HG03139 (cell line): Measurements from ENCODE around the gene RPL28.

Source experiments
- ATAC-seq: cut with Tn5 transposase; IDR thresholded peaks from one replicate; pipeline ENCODE4 v1.9.1; 2021; ENCODE audit not compliant: unreplicated experiment

Gene RPL28

DNA sequence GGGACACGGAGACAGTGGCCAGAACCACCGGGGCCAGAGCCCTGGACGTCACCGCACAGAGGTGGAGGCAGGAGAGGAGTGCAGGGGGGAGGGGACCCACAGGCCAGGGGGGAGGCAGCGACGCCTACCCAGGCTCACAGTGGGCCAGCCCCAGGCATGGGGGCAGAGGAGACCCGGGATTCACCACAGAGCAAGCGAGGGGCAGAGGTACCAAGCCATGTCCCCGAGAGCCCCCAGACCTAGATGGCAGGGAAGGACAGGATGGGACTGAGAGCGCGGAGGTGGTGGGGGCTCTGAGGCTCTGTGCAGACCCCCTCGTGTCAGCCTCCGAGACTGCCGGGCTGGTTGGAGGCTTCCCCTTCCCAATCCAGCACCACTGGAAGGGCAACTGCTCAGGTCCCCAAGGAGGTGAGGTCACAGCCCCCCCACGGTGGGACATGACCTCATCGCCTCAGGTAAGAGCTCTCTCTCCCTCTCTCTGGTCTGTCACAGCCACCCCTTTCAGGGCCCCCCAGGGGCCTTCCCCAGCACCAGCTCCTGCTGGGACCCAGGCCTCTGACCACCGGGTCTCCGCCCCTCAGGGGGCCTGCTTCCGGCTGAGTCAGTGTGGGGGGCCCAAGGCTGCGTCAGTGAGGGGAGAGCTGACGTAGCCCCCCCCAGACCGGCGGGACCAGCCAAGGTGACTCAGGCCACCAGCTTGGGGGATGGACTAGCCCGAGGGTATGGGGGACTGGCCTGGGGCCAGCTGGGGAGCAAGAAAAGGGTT, 13.2 kb upstream of the RPL28 start:
- ATAC-seq = no peak

DNA sequence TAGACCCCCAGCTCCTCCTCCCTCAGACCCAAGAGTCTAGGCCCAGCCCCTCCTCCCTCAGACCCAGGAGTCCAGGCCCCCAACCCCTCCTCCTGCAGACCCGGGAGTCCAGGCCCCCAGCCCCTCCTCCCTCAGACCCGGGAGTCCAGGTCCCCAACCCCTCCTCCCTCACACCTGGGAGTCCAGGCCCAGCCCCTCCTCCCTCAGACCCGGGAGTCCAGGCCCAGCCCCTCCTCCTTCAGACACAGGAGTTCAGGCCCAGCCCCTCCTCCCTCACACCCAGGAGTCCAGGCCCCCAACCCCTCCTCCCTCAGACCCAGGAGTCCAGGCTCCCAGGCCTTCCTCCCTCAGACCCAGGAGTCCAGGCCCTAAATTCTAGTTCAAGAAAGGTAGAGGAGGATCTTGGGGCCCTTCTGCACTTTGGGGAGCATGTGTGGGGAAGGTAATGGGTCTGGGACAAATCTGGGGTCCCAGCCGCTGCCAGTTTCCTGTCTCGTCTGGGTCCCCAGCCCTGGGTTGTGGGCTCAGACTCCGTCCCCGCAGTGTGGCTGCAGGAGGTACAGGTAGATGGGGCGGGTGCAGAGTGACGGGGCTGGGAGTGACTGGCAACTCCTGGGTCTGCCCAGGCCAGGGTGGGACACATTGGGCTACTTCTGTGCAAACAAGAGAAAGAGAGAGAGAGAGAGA, 12.3 kb upstream of the RPL28 start:
- no peak for ATAC-seq

DNA sequence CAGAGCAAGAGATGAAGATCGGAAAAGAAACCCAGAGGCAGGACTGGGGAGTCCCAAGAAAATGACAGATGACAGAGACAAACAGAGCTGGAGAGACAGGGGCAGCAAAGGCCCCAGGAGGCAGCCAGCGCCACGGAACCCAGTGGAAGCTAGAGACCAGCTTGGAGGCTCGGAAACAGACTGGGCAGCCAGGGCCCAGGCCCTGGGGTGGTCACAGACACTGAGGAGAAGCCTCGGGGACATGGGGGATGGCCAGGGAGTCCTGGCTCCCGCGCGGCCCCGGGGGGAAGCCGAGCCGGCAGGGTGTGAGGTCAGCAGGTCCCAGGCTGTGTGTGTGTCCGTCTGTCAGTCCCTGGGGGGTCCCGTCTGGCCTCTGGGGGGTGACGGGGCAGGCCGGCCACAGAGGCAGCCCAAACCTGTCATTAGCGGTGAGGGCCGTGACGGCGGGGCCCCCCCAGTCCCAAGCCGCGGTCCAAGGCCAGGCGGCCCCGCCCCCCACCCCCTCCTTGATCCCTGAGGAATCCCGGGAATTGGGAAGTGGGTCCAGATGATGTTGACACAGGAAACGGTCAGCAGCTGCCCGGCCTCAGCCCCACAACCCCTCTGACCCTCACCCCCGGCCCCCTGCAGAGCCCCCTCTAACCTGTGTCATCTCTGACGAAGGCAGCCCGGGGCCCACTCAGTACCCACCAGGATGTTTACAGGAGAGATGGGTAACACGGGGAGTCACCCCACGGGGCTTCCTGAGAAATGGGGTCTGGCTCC, 11.6 kb upstream of the RPL28 start:
- no peak for ATAC-seq

DNA sequence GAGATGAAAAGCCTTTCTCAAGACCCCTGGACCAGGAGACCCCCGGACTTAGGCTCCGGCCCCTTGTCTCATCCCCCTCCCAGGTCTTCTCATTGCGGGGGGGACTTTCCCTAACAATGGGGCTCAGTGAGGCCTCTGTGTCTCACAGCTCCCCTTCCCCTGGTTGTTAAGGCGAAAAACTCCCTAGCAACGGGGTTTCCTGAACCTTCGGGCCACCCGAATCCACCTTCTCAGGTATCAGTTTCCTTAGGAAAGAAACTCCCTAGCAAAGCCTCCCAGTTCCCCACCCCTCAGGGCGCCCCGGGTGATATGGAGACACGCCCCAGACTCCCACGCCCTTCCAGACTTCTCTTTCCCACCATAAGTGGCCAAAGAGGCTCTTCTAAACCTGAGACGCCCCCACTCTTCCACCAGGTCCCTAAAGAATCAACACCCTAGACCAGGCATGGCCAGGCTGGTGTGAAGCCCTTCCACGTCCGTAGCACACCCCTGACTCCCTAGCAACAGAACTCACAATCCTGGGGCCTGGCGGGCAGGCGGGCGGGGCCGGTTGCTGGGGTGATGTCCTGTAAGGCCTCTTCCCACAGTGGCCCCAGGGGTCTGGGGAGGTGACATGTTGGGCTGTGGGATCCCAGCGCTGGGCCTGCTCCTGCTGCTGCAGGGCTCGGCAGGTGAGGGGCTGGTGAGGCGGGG, 9.3 kb upstream of the RPL28 start, which contains the start of gene TMEM190:
TSS of gene TMEM190 (plus strand) at position 586 of the 693 bp plus-strand sequence. CDS start at position 614, 28 bp downstream.
- no peak for ATAC-seq

DNA sequence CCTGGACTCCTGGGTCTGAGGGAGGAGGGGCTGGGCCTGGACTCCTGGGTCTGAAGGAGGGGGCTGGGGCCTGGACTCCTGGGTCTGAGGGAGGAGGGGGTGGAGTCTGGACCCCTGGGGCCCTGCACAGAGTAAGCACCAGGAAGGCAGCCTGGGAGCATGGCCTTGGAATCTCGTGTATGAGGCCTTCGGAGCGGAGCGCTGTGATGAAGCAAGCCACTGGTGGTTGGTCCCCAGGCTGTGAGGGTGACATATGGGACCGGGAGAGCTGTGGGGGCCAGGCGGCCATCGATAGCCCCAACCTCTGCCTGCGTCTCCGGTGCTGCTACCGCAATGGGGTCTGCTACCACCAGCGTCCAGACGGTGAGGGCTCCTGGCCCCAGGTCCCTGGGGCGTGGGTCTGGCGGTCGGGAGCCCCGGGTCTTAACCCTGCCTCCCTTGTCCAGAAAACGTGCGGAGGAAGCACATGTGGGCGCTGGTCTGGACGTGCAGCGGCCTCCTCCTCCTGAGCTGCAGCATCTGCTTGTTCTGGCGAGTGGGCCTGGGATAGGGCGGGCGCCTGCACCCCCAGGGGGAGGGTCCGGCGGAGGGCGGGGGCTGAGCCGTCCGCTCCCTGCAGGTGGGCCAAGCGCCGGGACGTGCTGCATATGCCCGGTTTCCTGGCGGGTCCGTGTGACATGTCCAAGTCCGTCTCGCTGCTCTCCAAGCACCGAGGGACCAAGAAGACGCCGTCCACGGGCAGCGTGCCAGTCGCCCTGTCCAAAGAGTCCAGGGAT, 8.2 kb upstream of the RPL28 start:
- no peak for ATAC-seq

DNA sequence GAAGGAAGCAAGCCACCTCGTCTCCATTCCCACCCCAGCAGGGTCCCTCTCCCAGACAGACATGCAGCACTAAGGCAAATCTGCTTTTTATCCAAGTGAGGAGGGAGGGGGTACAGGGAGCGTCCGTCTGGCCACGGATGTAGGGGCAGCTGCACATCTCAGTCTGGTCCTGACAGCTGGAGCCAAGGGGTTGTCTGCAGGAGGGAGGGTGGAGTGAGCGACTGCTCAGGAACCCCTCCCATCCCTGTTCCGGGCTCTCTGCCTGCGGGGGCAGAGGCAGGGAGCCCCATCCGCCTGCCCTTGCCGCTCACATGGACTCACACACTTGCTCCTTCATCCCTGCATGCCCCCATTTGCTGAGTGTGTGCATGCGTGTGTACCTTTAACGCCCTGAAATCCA, 6.6 kb upstream of the RPL28 start:
- no peak for ATAC-seq

DNA sequence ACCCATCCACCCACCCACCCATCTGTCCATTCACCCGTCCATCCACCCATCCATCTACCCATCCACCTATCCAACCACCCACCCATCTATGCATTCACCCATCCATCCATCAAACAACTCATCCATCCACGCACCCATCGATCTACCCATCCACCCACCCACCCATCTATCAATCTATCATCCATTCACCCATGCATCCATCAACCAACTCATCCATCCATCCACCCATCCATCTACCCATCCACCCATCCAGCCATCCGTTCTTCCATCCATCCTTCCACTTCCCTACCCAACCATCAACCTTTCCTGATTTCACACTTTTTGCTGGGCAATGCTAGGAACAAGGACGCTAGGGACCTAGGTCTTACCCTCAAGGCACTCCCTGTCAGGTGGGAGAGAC, 3.7 kb upstream of the RPL28 start:
- ATAC-seq = no peak

DNA sequence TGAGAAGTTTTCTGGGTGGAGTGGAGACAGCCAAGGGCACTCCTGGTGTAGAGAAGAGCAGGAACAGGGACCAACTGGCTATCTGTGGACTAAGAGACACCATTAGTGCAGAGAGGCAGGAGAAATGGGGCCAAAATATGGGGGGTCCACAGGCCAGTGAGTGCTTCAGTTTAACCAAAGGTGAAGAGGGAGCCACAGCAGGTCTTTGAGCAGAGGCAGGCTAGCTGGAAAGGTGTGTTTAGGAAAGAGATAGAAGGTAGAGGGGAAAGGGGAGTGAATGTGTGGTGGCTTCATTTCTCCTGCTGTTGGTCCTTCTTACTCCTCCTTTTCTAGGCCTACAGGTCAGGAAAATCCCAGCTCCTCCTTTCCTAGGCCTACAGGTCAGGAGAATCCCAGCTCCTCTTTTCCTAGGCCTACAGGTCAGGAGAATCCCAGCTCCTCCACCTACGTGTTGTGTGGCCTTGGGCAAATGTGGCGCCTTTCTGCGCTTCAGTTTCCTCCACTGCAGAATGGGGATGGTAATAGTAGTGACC, 3.1 kb upstream of the RPL28 start:
- no peak for ATAC-seq

DNA sequence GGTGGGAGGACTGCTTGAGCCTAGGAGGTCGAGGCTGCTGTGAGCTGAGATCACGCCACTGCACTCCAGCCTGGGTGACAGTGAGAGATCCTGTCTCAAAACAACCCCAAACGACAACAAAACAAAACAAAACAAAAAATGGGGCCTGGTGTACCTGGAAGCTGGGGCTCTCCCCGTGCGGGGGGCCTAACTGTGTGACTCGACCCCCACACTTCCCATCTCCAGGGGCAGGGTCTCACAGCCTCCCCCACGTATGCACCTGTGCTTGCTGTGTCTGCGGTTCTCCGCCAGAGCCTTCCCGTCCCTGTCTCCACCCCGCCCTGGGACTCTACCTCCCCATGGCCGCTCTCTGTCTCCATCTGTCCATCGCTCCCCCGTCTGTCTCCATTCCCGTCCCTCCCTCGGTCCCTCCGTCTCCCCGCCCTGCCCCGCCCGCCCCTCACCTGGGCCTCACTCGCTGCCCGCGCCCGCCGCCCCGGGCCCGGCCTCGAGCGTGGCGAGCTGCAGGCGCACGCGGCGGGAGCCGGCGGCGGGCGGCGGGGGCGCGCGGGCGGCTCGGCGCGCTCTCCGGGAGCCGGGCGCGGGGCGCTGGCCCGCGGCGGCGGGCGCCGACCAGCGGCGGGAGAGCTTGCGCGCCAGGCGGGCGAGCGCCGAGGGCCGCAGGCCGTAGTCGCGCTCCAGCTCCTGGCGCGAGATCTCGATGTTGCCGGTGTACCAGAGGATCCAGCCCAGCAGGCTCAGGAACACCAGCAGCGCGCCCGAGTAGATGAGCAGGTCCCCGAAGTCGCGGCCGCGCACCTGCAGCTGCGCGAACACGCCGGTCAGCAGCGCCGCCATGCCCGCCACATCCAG, 2.2 kb upstream of the RPL28 start:
- ATAC-seq = no peak

DNA sequence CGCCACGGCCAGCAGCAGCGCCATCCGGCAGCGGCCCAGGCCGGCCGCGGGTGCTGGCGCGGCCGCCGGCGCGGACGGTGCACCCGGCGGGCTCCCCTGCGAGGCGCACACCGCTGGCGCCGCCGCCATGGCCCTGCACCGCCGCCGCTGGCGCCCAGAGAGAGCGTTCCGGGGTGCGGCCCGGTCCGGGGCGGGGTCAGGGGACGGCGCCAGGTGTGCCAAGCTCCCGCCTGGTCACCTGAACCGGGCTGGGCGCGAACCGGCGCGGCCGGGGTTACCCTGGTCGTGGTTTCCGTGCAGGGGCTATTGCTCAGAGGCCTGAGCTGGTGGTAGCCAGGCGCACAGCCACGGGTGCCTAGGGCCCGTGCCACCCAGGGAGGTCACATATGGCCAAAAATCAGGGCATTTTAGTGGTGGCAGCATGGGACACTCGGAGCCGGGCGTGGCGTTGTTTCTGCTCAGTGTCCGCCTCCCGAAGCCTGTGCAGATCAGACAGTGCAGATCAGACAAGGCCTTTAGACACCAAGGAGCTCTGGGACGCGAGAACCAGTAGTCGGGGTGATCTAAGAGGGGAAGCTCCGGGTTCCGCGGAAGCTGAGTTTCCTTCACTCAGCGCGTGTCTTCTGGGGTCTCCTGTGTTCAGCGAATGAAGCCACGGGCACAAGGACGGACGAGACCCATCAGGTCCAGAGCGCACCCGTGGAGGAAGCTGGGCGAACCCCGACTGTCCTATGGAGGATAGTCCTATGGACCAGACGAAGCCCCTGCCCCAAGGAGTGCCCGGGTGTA, 1.4 kb upstream of the RPL28 start, which contains the start of gene TMEM238:
TSS of gene TMEM238 (minus strand) at position 162 of the 789 bp plus-strand sequence. CDS start at position 129, 33 bp downstream.
- ATAC-seq = no peak

DNA sequence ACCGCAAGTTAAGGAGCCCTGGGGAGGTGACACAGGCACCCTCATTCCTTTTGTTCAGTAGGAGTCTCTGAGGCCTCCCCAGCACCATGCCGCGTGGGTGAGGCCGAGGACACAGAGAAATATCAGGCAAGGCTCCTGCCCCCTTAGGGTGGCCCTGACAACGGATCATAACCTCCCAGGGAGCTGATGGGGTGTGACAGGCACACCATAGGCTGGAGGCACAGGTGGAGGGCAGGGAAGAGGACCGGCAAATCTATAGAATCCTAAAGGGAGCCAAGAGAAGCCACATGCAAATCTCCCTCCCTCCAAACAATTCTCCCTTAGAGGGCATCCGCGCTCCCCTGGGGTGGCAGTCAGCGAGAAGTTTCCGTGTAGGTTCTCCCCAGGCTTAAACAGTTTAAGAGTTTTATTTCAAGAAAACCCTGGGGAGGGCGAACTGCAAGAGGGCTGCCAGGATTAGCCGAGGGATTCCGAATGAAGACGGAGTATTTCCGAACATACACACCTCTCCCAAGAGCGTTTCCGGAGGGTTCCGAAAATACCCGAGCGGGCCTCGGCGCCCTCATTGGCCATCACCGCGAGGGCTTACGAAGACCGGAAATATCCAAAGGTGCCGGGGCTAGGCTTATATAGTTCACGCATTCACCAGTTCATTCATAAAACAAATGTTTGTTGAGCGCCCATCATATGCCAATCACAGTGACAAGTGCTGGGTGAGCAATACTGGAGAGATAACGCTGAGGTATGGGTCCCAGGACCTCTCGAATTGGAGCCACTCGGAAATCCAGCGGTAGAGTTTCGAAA, 610 bp upstream of the RPL28 start:
- peak; percentile 46 for ATAC-seq

DNA sequence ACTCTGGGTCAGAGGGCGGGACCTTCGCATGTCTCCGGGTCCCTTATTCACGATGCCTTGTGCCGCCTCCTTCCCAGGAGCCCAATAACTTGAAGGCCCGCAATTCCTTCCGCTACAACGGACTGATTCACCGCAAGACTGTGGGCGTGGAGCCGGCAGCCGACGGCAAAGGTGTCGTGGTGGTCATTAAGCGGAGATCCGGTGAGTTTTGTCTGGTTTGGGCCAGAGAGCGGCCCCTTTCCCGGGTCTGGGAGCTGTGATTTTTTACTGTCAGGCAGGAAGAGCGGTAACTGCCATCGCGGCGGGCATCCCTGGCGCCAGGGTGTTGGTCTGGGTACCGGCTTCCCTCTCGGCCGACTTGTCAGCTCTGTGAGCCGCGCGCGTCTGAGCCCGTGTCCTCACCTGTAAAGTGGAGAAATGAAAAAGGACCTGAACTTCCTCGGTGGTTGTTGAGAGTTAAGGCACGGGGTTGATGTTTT, 800 bp downstream of the RPL28 start:
- ATAC-seq = no peak

DNA sequence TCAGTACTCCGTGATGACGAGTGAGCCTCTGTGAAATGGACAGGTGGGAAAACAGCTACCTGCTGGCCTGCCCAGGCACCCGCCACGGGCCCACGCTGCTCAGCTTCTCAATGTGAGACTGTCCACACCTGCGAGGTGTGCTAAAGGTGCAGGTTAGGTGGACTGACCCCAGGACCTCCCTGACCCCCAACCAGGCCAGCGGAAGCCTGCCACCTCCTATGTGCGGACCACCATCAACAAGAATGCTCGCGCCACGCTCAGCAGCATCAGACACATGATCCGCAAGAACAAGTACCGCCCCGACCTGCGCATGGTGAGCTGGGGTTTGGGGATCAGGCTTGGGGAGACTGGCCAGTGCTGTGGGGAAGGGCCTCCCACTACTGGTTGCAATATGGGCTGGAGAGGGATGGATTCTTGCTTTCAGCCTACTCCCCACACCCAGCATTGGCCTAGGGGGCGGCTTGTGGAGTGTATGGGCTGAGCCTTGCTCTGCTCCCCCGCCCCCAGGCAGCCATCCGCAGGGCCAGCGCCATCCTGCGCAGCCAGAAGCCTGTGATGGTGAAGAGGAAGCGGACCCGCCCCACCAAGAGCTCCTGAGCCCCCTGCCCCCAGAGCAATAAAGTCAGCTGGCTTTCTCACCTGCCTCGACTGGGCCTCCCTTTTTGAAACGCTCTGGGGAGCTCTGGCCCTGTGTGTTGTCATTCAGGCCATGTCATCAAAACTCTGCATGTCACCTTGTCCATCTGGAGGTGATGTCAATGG, 2.2 kb downstream of the RPL28 start:
- ATAC-seq = no peak

DNA sequence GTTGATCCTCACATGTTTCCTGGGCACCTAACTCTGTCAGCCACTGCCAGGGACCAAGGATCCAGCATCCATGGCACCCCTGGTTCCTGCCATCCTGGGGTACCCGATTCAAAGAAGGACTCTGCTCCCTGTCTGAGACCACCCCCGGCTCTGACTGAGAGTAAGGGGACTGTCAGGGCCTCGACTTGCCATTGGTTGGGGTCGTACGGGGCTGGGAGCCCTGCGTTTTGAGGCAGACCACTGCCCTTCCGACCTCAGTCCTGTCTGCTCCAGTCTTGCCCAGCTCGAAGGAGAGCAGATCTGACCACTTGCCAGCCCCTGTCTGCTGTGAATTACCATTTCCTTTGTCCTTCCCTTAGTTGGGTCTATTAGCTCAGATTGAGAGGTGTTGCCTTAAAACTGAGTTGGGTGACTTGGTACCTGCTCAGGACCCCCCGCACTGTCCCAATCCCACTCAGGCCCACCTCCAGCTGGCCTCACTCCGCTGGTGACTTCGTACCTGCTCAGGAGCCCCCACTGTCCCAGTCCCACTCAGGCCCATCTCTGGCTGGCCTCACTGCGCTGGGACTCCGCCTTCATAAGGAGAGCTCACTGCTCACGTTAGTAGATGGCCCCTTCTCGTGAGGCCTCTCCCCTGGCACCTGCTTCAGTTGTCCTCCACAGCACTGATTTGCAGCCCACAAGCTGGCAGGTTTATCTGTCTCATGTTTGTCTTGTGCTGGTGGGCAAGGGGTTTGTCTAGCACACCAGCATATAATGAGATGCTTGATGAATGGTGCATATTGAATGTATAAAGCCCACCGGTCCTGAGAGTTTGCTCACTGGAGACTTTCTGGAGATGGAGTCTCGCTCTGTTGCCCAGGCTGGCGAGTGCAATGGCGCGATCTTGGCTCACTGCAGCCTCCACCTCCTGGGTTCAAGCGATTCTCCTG, 3.9 kb downstream of the RPL28 start:
- no peak for ATAC-seq

DNA sequence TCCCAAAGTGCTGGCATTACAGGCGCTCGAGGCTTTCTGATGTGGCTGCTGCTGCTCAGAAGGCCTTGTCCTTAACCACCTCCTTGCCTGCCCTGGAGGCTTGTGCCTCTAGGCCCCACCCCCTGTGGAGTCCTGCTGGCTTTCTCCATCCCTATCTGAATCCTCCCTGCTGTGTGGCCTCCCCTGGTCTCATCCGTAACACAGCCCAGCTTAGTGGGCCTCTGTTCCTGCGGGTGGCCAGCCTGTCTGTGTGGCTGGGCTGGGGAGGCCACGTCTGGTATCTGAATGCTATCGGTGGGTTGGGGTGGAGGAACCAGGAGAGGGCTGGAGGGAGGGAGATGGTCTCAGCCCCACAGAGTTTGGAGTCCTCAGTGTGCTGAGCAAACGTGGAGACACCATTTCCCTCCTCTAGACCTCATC, 4.7 kb downstream of the RPL28 start:
- no peak for ATAC-seq
